WTC11 (cell line): ENCODE results near the gene TES. TPM values are rescaled to one million over a fixed set of nuclear protein-coding genes. Genes with fewer than 3 reads are reported as not detected.

Experiments
- ATAC-seq: fragments of 200-7000 bp; cut with Tn5 transposase; 2 replicates; pipeline ENCODE4 v1.10.0; 2021; ENCODE audit warnings: mild to moderate bottlenecking, moderate library complexity
- Bru-seq: library from RNA; stranded (reverse); fragments of 400-500 nt; gene quantifications from one replicate; lab custom pipeline; 2021; lab: Mats Ljungman, UMichigan
- CTCF ChIA-PET: fragments of 300-600 bp; sonication (Branson Sonifier 250); formaldehyde crosslinking; loops from one replicate; lab custom pipeline; 2021; ENCODE audit warnings: antibody characterized with exemption; lab: Charles Lee
- POLR2A ChIA-PET: fragments of 350-600 bp; sonication (Branson Sonifier 250); formaldehyde crosslinking; loops from one replicate; lab custom pipeline; 2021; ENCODE audit warnings: antibody characterized with exemption; lab: Charles Lee
- DNase-seq: peaks from one replicate; pipeline ENCODE4 v3.0.0; 2021; ENCODE audit warnings: low spot score
- H3K27ac Mint-ChIP-seq: 2 replicates; pipeline ENCODE4 v1.8.0; 2021; ENCODE audit warnings: mixed read lengths
- H3K27me3 Mint-ChIP-seq: 2 replicates; pipeline ENCODE4 v1.8.0; 2021; ENCODE audit warnings: low read depth, mild to moderate bottlenecking, moderate library complexity, mixed read lengths
- H3K36me3 Mint-ChIP-seq: 2 replicates; pipeline ENCODE4 v1.8.0; 2021; ENCODE audit warnings: mixed read lengths
- H3K4me1 Mint-ChIP-seq: 2 replicates; pipeline ENCODE4 v1.8.0; 2022; ENCODE audit warnings: mixed read lengths
- H3K4me3 Mint-ChIP-seq: 2 replicates; pipeline ENCODE4 v1.8.0; 2021; ENCODE audit warnings: mild to moderate bottlenecking, moderate library complexity, mixed read lengths
- H3K9me3 Mint-ChIP-seq: 2 replicates; pipeline ENCODE4 v1.8.0; 2021; ENCODE audit warnings: mixed read lengths
- ATF6 ChIP-seq: sonication (generic); formaldehyde crosslinking; IDR thresholded peaks from 2 replicates; pipeline ENCODE4 v1.8.1; 2023; ENCODE audit warnings: mild to moderate bottlenecking, missing genetic modification reagents
- E2F5 ChIP-seq: sonication (generic); formaldehyde crosslinking; IDR thresholded peaks from 2 replicates; pipeline ENCODE4 v1.8.1; 2022; ENCODE audit warnings: mild to moderate bottlenecking, moderate library complexity, missing genetic modification reagents
- FOXK1 ChIP-seq: sonication (generic); formaldehyde crosslinking; IDR thresholded peaks from 2 replicates; pipeline ENCODE4 v1.8.0; 2022; ENCODE audit warnings: mild to moderate bottlenecking, moderate library complexity, missing genetic modification reagents
- FOXP1 ChIP-seq: sonication (generic); formaldehyde crosslinking; IDR thresholded peaks from 2 replicates; pipeline ENCODE4 v1.8.0; 2022; ENCODE audit warnings: missing genetic modification reagents, mild to moderate bottlenecking, moderate library complexity, borderline replicate concordance
- GABPB1 ChIP-seq: sonication (generic); formaldehyde crosslinking; IDR thresholded peaks from 2 replicates; pipeline ENCODE4 v1.8.1; 2023; ENCODE audit warnings: mild to moderate bottlenecking, missing genetic modification reagents
- HMGXB4 ChIP-seq: sonication (generic); formaldehyde crosslinking; IDR thresholded peaks from 2 replicates; pipeline ENCODE4 v1.8.1; 2023; ENCODE audit warnings: mild to moderate bottlenecking, moderate library complexity, missing genetic modification reagents
- MAX ChIP-seq: sonication (generic); formaldehyde crosslinking; IDR thresholded peaks from 2 replicates; pipeline ENCODE4 v1.8.0; 2022; ENCODE audit warnings: mild to moderate bottlenecking, missing genetic modification reagents
- MYBL2 ChIP-seq: sonication (generic); formaldehyde crosslinking; IDR thresholded peaks from 2 replicates; pipeline ENCODE4 v1.8.1; 2023; ENCODE audit warnings: mild to moderate bottlenecking, moderate library complexity, missing genetic modification reagents
- NFYB ChIP-seq: sonication (generic); formaldehyde crosslinking; conservative IDR thresholded peaks from 2 replicates; pipeline ENCODE4 v1.8.0; 2022; ENCODE audit warnings: low read depth, missing genetic modification reagents
- PRRX2 ChIP-seq: fragments of 250-450 bp; sonication (Bioruptor Pico); IDR thresholded peaks from 2 replicates; pipeline ENCODE4 v1.8.0; 2021; ENCODE audit warnings: mild to moderate bottlenecking
- RELA ChIP-seq: sonication (generic); formaldehyde crosslinking; IDR thresholded peaks from 2 replicates; pipeline ENCODE4 v1.8.1; 2022; ENCODE audit warnings: missing genetic modification reagents, mild to moderate bottlenecking, borderline replicate concordance
- SOX15 ChIP-seq: fragments of 250-450 bp; sonication (Bioruptor Pico); IDR thresholded peaks from 2 replicates; pipeline ENCODE4 v1.9.0; 2021; ENCODE audit warnings: mild to moderate bottlenecking
- SP1 ChIP-seq: sonication (generic); formaldehyde crosslinking; conservative IDR thresholded peaks from 2 replicates; pipeline ENCODE4 v1.8.1; 2022; ENCODE audit warnings: missing genetic modification reagents
- TEAD1 ChIP-seq: sonication (generic); formaldehyde crosslinking; IDR thresholded peaks from 2 replicates; pipeline ENCODE4 v1.8.0; 2022; ENCODE audit warnings: mild to moderate bottlenecking, missing genetic modification reagents
- ZNF121 ChIP-seq: sonication (generic); formaldehyde crosslinking; IDR thresholded peaks from 2 replicates; pipeline ENCODE4 v1.8.0; 2023; ENCODE audit warnings: missing genetic modification reagents
- ZNF138 ChIP-seq: sonication (generic); formaldehyde crosslinking; conservative IDR thresholded peaks from 2 replicates; pipeline ENCODE4 v1.8.1; 2022; ENCODE audit warnings: mild to moderate bottlenecking, moderate library complexity, missing genetic modification reagents
- ZNF281 ChIP-seq: sonication (generic); formaldehyde crosslinking; IDR thresholded peaks from 2 replicates; pipeline ENCODE4 v1.8.0; 2023; ENCODE audit warnings: mild to moderate bottlenecking, missing genetic modification reagents
- ZNF423 ChIP-seq: fragments of 250-450 bp; sonication (Bioruptor Pico); IDR thresholded peaks from 2 replicates; pipeline ENCODE4 v2.1.2; 2022; ENCODE audit warnings: mild to moderate bottlenecking, moderate library complexity
- long read RNA-seq, 3 experiments: library from RNA in 1 of 3; library from capped mRNA in 1 of 3; library from polyadenylated mRNA in 1 of 3; unstranded in 2 of 3; stranded (forward) in 1 of 3; transcript quantifications; one replicate each; pipeline ENCODE4 v2.0.0, GENCODE V29; 2021
- total RNA-seq: library from RNA; stranded (reverse); gene quantifications from 3 replicates; pipeline ENCODE4 v1.2.3, GENCODE V29; 2021

Gene TES
- total RNA-seq, result 48.5 to 49.9 TPM (median 49.5 TPM) in 3 replicates
- Bru-seq, nascent RNA, result percentile 82 among the genes with signal in this experiment
- long read RNA-seq, experiment 1, transcript TES-201 (7 exons, 2,782 nt), result major isoform, 226 of 290 reads
- long read RNA-seq, experiment 1, partial matches to known transcripts, result 30 of 290 reads
- long read RNA-seq, experiment 1, other reads (novel, unspliced or antisense), result 30 of 290 reads
- long read RNA-seq, experiment 2, transcript TES-201 (7 exons, 2,782 nt), result major isoform, 17 of 39 reads
- long read RNA-seq, experiment 2, partial matches to known transcripts, result 14 of 39 reads
- long read RNA-seq, experiment 2, other reads (novel, unspliced or antisense), result 5 of 39 reads
- long read RNA-seq, experiment 3, transcript TES-201 (7 exons, 2,782 nt), result major isoform, 25 of 52 reads
- long read RNA-seq, experiment 3, partial matches to known transcripts, result 14 of 52 reads
- long read RNA-seq, experiment 3, other reads (novel, unspliced or antisense), result 10 of 52 reads

- no peaks in the 10 kb centered on the region for H3K9me3 Mint-ChIP-seq
- CTCF ChIA-PET, result interaction anchor here (0.5 to 2.3 kb wide), 6 partner anchors 29 to 754 kb away, joined by 3 to 12 read pairs (median 6); no protein-coding TSS in a partner anchor
- H3K4me3 Mint-ChIP-seq, result peak within 1 kb of the TSS; percentile 88
- no peaks in the 10 kb centered on the region for H3K36me3 Mint-ChIP-seq
- ATAC-seq, result peak; percentile 95
- TF ChIP-seq ZNF138 (CRISPR knock-in tag) (no peak), E2F5 (CRISPR knock-in tag) (peak; percentile 85), SP1 (peak; percentile 54; the same call in 1 of the 2 replicates), ZNF281 (CRISPR knock-in tag) (no peak), NFYB (CRISPR knock-in tag) (peak; percentile 84), HMGXB4 (CRISPR knock-in tag) (peak; percentile 40; the same call in 1 of the 2 replicates), GABPB1 (CRISPR knock-in tag) (0 out of 2 replicates have a peak, but pooled peaks have one; percentile 16), ZNF121 (CRISPR knock-in tag) (no peak), FOXP1 (CRISPR knock-in tag) (peak; percentile 34; the same call in 1 of the 2 replicates), MAX (no peak; the same call in 1 of the 2 replicates), MYBL2 (CRISPR knock-in tag) (peak; percentile 22; the same call in 1 of the 2 replicates), ZNF423 (CRISPR knock-in tag) (peak; percentile 58), TEAD1 (CRISPR knock-in tag) (0 out of 2 replicates have a peak, but pooled peaks have one; percentile 26)
- TF ChIP-seq, all 79 proteins: peak for 9
- peak; percentile 84 for DNase-seq
- POLR2A ChIA-PET, result interaction anchor here (0.6 to 1.2 kb wide), 5 partner anchors 10 to 1747 kb away, joined by 3 to 5 read pairs (median 3); no protein-coding TSS in a partner anchor
- no peaks in the 10 kb centered on the region; the same call in 1 of the 2 replicates for H3K27me3 Mint-ChIP-seq
- H3K27ac Mint-ChIP-seq, result peak within 1 kb of the TSS; percentile 89
- H3K4me1 Mint-ChIP-seq, result peaks cover 36% of the 10 kb centered on the region
Measured at GRCh38 chr7:116210345-116211005, at the start of gene TES. Gene TES (plus strand): TSS chr7:116210539. CDS start chr7:116210708, 169 bp downstream.

GRCh38 chr7:116161728-116162127, 48.6 kb upstream of the TES start:
- no peak overlapping the region for H3K4me3 Mint-ChIP-seq

More at GRCh38 chr7:116161728-116162127, 48.6 kb upstream of the TES start:
- Mint-ChIP-seq H3K36me3 (no peaks in the 10 kb centered on the region), H3K4me1 (peaks cover 19% of the 10 kb centered on the region), H3K9me3 (peaks cover 2% of the 10 kb centered on the region; the same call in 1 of the 2 replicates), H3K27me3 (no peaks in the 10 kb centered on the region)
- ChIA-PET POLR2A (no interaction called here), CTCF (interaction anchor here (1.0 kb wide), 1 partner anchor 23 kb away, joined by 3 read pairs; no protein-coding TSS in a partner anchor)
- no peak for DNase-seq
- TF ChIP-seq ATF6 (CRISPR knock-in tag), result no peak
- TF ChIP-seq RELA (CRISPR knock-in tag), result no peak
- TF ChIP-seq SOX15, result no peak
- TF ChIP-seq FOXK1 (CRISPR knock-in tag), result no peak
- TF ChIP-seq PRRX2 (CRISPR knock-in tag), result 0 out of 2 replicates have a peak, but pooled peaks have one; percentile 31
- TF ChIP-seq, all 79 proteins: peak for 1
- ATAC-seq, result peak; percentile 98
- no peak overlapping the region for H3K27ac Mint-ChIP-seq
